D721Med (cell line): ENCODE data around the gene ZNF366.
A peak's percentile ranks its signal among the peaks of the same experiment; 100 is the strongest.

Source experiments
- DNase-seq: peaks from one replicate; pipeline ENCODE4 v3.0.0; 2011; ENCODE audit warnings: low spot score; ENCODE audit not compliant: insufficient read length
- FAIRE-seq: peaks from 2 replicates; lab custom pipeline; 2011; peaks lifted over from hg19 to GRCh38; lab: Jason Lieb, UNC
- CTCF ChIP-seq: IDR thresholded peaks from 2 replicates; pipeline ENCODE4 v1.5.1; 2012; ENCODE audit warnings: mild to moderate bottlenecking, control low read depth; ENCODE audit not compliant: insufficient read depth; ENCODE audit errors: missing control alignments

Gene ZNF366

GRCh38 chr5:72543811-72544210 lies 36.6 kb upstream of the ZNF366 start:
- FAIRE-seq (no peak), DNase-seq (no peak)
- TF ChIP-seq CTCF, result no peak

GRCh38 chr5:72543365-72543764 lies 36.2 kb upstream of the ZNF366 start:
- FAIRE-seq, result no peak
- no peak for TF ChIP-seq CTCF
- DNase-seq, result no peak

- FAIRE-seq, result no peak
- DNase-seq, result no peak
- TF ChIP-seq CTCF, result no peak
These were observed 35.5 kb upstream of the ZNF366 start for GRCh38 chr5:72542695-72543094.

GRCh38 chr5:72541501-72542225 lies 34.5 kb upstream of the ZNF366 start:
- FAIRE-seq, result no peak
- DNase-seq, result no peak
- no peak for TF ChIP-seq CTCF

- no peak for TF ChIP-seq CTCF
- FAIRE-seq, result no peak
- DNase-seq, result no peak
These were observed 33.7 kb upstream of the ZNF366 start for GRCh38 chr5:72540759-72541438.

GRCh38 chr5:72539726-72540125 lies 32.5 kb upstream of the ZNF366 start:
- no peak for TF ChIP-seq CTCF
- DNase-seq (no peak), FAIRE-seq (peak; percentile 38)

- DNase-seq (no peak), FAIRE-seq (no peak)
- TF ChIP-seq CTCF, result no peak
These were observed 31.8 kb upstream of the ZNF366 start for GRCh38 chr5:72539038-72539437.
